Activated naive CD8-positive, alpha-beta T cell treated with anti-CD3 and anti-CD28 coated beads, Interleukin-2, amount 10 ng/mL, durations not matched to agents 7 days and 5 days (primary cell): Measurements from ENCODE around the gene SMARCA1. TPM values are rescaled to one million over a fixed set of nuclear protein-coding genes. Genes with fewer than 3 reads are reported as not detected.
"Not testable (repeated sequence)": the region's sequence is repeated elsewhere in the genome, so short reads cannot be mapped to it uniquely, and the experiment has no call there.

Experiments
- ATAC-seq: fragments of 150-1000 bp; cut with Tn5 transposase; one replicate; pipeline ENCODE4 v1.10.0; 2021; ENCODE audit warnings: low read depth, moderate library complexity
- POLR2A ChIA-PET: fragments of 350-600 bp; sonication (Branson Sonifier 250); formaldehyde crosslinking; loops from one replicate; lab custom pipeline; 2021; ENCODE audit warnings: antibody characterized with exemption; lab: Charles Lee
- DNase-seq: peaks from one replicate; pipeline ENCODE4 v3.0.0; 2021
- H3K27ac Mint-ChIP-seq: one replicate; pipeline ENCODE4 v1.8.0; 2022; ENCODE audit warnings: mild to moderate bottlenecking, mixed read lengths
- H3K27me3 Mint-ChIP-seq: one replicate; pipeline ENCODE4 v1.8.0; 2022; ENCODE audit warnings: mild to moderate bottlenecking, moderate library complexity, mixed read lengths
- H3K36me3 Mint-ChIP-seq: one replicate; pipeline ENCODE4 v1.8.0; 2021; ENCODE audit warnings: mild to moderate bottlenecking, mixed read lengths
- H3K4me1 Mint-ChIP-seq: one replicate; pipeline ENCODE4 v1.8.0; 2021; ENCODE audit warnings: mixed read lengths
- H3K4me3 Mint-ChIP-seq: one replicate; pipeline ENCODE4 v1.8.0; 2022; ENCODE audit warnings: mild to moderate bottlenecking, moderate library complexity, mixed read lengths
- H3K9me3 Mint-ChIP-seq: one replicate; pipeline ENCODE4 v1.8.0; 2021; ENCODE audit warnings: mixed read lengths
- total RNA-seq, 2 experiments: library from RNA; stranded (reverse); gene quantifications; one replicate each; pipeline ENCODE4 v1.2.3, GENCODE V29; 2021

SMARCA1 gene
- total RNA-seq, result under 1 TPM in 1 of 2 experiments, not detected in 1; 0.17 TPM

- POLR2A ChIA-PET, result no interaction called here
- Mint-ChIP-seq H3K4me1 (no peaks in the 10 kb centered on the region), H3K36me3 (no peaks in the 10 kb centered on the region), H3K27me3 (peaks cover 23% of the 10 kb centered on the region), H3K4me3 (peak within 1 kb of the TSS; percentile 80), H3K27ac (no peak within 1 kb of the TSS), H3K9me3 (no peaks in the 10 kb centered on the region)
- ATAC-seq, result no peak
- no peak for DNase-seq
Measured at GRCh38 chrX:129523079-129523911, at the start of gene SMARCA1. Gene SMARCA1, minus strand, starts transcription at chrX:129523490. Its CDS starts 120 bp downstream, at chrX:129523370.

GRCh38 chrX:129572422-129572821 lies 49.1 kb upstream of the SMARCA1 start:
- DNase-seq (no peak), ATAC-seq (no peak)
- Mint-ChIP-seq H3K4me1 (peaks cover 2% of the 10 kb centered on the region), H3K9me3 (no peaks in the 10 kb centered on the region), H3K4me3 (no peak overlapping the region), H3K27ac (no peak overlapping the region), H3K36me3 (peaks cover 5% of the 10 kb centered on the region), H3K27me3 (no peaks in the 10 kb centered on the region)
- POLR2A ChIA-PET, result no interaction called here

- H3K4me3 Mint-ChIP-seq, result no peak overlapping the region
Measured at GRCh38 chrX:129568349-129568748, 45.1 kb upstream of the SMARCA1 start.

GRCh38 chrX:129566073-129566472 lies 42.8 kb upstream of the SMARCA1 start:
- DNase-seq (no peak), ATAC-seq (no peak)
- Mint-ChIP-seq H3K36me3 (peaks cover 13% of the 10 kb centered on the region), H3K4me3 (no peak overlapping the region), H3K27me3 (no peaks in the 10 kb centered on the region), H3K27ac (no peak overlapping the region), H3K9me3 (no peaks in the 10 kb centered on the region), H3K4me1 (peaks cover 6% of the 10 kb centered on the region)
- POLR2A ChIA-PET, result no interaction called here

More at GRCh38 chrX:129568349-129568748, 45.1 kb upstream of the SMARCA1 start:
- Mint-ChIP-seq H3K27ac (no peak overlapping the region), H3K36me3 (peaks cover 7% of the 10 kb centered on the region), H3K9me3 (no peaks in the 10 kb centered on the region), H3K27me3 (no peaks in the 10 kb centered on the region), H3K4me1 (peaks cover 6% of the 10 kb centered on the region)
- POLR2A ChIA-PET, result no interaction called here
- ATAC-seq (no peak), DNase-seq (no peak)

- no peak for ATAC-seq
- H3K4me3 Mint-ChIP-seq, result no peak overlapping the region
Measured at GRCh38 chrX:129565046-129565650, 41.9 kb upstream of the SMARCA1 start.

GRCh38 chrX:129564345-129564744 lies 41.1 kb upstream of the SMARCA1 start:
- peaks cover 12% of the 10 kb centered on the region for H3K36me3 Mint-ChIP-seq
- H3K27ac Mint-ChIP-seq, ATAC-seq, H3K27me3 Mint-ChIP-seq, POLR2A ChIA-PET, H3K4me1 Mint-ChIP-seq, H3K4me3 Mint-ChIP-seq, DNase-seq, H3K9me3 Mint-ChIP-seq: not testable (repeated sequence)

More at GRCh38 chrX:129565046-129565650, 41.9 kb upstream of the SMARCA1 start:
- no peak for DNase-seq
- H3K36me3 Mint-ChIP-seq, result peaks cover 12% of the 10 kb centered on the region
- peaks cover 6% of the 10 kb centered on the region for H3K4me1 Mint-ChIP-seq
- H3K9me3 Mint-ChIP-seq, result no peaks in the 10 kb centered on the region
- H3K27ac Mint-ChIP-seq, result no peak overlapping the region
- H3K27me3 Mint-ChIP-seq, result no peaks in the 10 kb centered on the region
- POLR2A ChIA-PET, result no interaction called here

GRCh38 chrX:129561453-129561852 lies 38.2 kb upstream of the SMARCA1 start:
- H3K27ac Mint-ChIP-seq, result no peak overlapping the region
- no peaks in the 10 kb centered on the region for H3K9me3 Mint-ChIP-seq
- no peak for DNase-seq
- no peaks in the 10 kb centered on the region for H3K27me3 Mint-ChIP-seq
- H3K4me1 Mint-ChIP-seq, result peaks cover 6% of the 10 kb centered on the region
- H3K36me3 Mint-ChIP-seq, result peaks cover 12% of the 10 kb centered on the region
- POLR2A ChIA-PET, result no interaction called here
- no peak for ATAC-seq
- H3K4me3 Mint-ChIP-seq, result no peak overlapping the region

GRCh38 chrX:129559783-129560182 lies 36.5 kb upstream of the SMARCA1 start:
- Mint-ChIP-seq H3K4me1 (no peaks in the 10 kb centered on the region), H3K27me3 (no peaks in the 10 kb centered on the region)
- POLR2A ChIA-PET, result no interaction called here

GRCh38 chrX:129557844-129558480 lies 34.7 kb upstream of the SMARCA1 start:
- Mint-ChIP-seq H3K27ac (no peak overlapping the region), H3K4me3 (no peak overlapping the region), H3K36me3 (peaks cover 9% of the 10 kb centered on the region), H3K27me3 (no peaks in the 10 kb centered on the region), H3K9me3 (no peaks in the 10 kb centered on the region), H3K4me1 (no peaks in the 10 kb centered on the region)
- POLR2A ChIA-PET, result no interaction called here
- ATAC-seq, result no peak
- no peak for DNase-seq

More at GRCh38 chrX:129559783-129560182, 36.5 kb upstream of the SMARCA1 start:
- Mint-ChIP-seq H3K36me3 (peaks cover 11% of the 10 kb centered on the region), H3K4me3 (no peak overlapping the region), H3K9me3 (no peaks in the 10 kb centered on the region), H3K27ac (no peak overlapping the region)
- ATAC-seq, result no peak
- no peak for DNase-seq

GRCh38 chrX:129556806-129557315 lies 33.6 kb upstream of the SMARCA1 start:
- DNase-seq, result no peak
- POLR2A ChIA-PET, result no interaction called here
- Mint-ChIP-seq H3K27ac (no peak overlapping the region), H3K9me3 (no peaks in the 10 kb centered on the region), H3K4me1 (no peaks in the 10 kb centered on the region), H3K36me3 (peaks cover 4% of the 10 kb centered on the region), H3K4me3 (no peak overlapping the region), H3K27me3 (no peaks in the 10 kb centered on the region)
- ATAC-seq, result no peak

- H3K27ac Mint-ChIP-seq, POLR2A ChIA-PET, ATAC-seq: not testable (repeated sequence)
Measured at GRCh38 chrX:129554816-129555215, 31.5 kb upstream of the SMARCA1 start.

GRCh38 chrX:129553619-129554288 lies 30.5 kb upstream of the SMARCA1 start:
- POLR2A ChIA-PET, result no interaction called here

More at GRCh38 chrX:129554816-129555215, 31.5 kb upstream of the SMARCA1 start:
- DNase-seq, H3K27me3 Mint-ChIP-seq, H3K4me3 Mint-ChIP-seq, H3K36me3 Mint-ChIP-seq, H3K4me1 Mint-ChIP-seq, H3K9me3 Mint-ChIP-seq: not testable (repeated sequence)

GRCh38 chrX:129549124-129549523 lies 25.8 kb upstream of the SMARCA1 start:
- H3K36me3 Mint-ChIP-seq, result peaks cover 4% of the 10 kb centered on the region
- no peak for DNase-seq
- no peaks in the 10 kb centered on the region for H3K27me3 Mint-ChIP-seq
- ATAC-seq, result no peak
- POLR2A ChIA-PET, result no interaction called here
- peaks cover 2% of the 10 kb centered on the region for H3K4me1 Mint-ChIP-seq
- H3K4me3 Mint-ChIP-seq, result no peak overlapping the region
- H3K27ac Mint-ChIP-seq, result no peak overlapping the region
- H3K9me3 Mint-ChIP-seq, result no peaks in the 10 kb centered on the region

More at GRCh38 chrX:129553619-129554288, 30.5 kb upstream of the SMARCA1 start:
- Mint-ChIP-seq H3K9me3 (no peaks in the 10 kb centered on the region), H3K27me3 (no peaks in the 10 kb centered on the region), H3K4me3 (no peak overlapping the region), H3K36me3 (peaks cover 4% of the 10 kb centered on the region), H3K27ac (no peak overlapping the region), H3K4me1 (no peaks in the 10 kb centered on the region)
- no peak for DNase-seq
- no peak for ATAC-seq
